ENCODE data around the gene N4BP2. TPM values are rescaled to one million over a fixed set of nuclear protein-coding genes. Genes with fewer than 3 reads are reported as not detected.

The N4BP2 gene
- total RNA-seq, 2 experiments from 2014 or later: 21.1 to 21.5 TPM

DNA sequence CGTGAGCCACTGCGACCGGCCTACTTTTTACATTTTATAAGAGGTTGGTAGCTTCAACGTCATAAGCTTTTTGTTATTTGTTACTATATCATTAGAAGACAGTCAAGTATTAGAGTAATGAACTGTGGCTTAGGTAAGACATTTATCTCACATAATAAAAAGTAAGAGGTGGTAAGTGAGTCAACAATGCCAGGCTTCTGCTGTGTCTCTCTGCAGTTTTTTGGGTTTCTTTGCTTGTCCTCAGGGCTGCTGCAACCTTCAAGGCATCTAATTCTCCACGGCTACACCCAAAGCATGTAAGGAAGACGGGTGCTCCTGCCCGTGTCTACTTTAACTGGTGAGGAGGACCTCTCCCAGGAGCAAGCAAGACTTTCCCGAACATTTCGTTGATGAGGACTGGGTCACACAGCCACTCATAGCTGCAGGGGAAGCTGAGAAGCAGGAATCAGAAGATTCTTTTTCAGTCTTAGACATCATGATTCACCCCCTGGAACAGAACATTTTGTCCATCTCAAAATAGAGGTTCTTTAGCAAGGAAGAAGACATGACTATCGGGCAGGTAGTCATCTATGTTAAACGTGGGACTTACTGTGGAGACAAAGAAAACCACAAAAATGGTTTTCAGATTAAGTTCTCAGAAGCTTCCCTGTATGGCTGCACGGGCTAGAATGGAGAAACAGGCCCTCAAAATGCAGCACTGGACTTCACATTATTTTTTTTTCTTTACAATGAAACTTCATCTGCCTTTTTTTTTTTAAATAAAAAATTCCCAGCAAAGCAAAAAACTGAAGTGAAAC lies 127.2 kb downstream of the N4BP2 start:
- POLR2A ChIA-PET: interaction anchor here (0.5 to 2.4 kb wide), 8 partner anchors 11 to 609 kb away, joined by 3 to 9 read pairs (median 4); partner anchors contain the start of gene RHOH
- CTCF ChIA-PET: interaction anchor here (0.6 to 1.3 kb wide), 8 partner anchors 23 to 1210 kb away, joined by 3 to 7 read pairs (median 3); no protein-coding TSS in a partner anchor

DNA sequence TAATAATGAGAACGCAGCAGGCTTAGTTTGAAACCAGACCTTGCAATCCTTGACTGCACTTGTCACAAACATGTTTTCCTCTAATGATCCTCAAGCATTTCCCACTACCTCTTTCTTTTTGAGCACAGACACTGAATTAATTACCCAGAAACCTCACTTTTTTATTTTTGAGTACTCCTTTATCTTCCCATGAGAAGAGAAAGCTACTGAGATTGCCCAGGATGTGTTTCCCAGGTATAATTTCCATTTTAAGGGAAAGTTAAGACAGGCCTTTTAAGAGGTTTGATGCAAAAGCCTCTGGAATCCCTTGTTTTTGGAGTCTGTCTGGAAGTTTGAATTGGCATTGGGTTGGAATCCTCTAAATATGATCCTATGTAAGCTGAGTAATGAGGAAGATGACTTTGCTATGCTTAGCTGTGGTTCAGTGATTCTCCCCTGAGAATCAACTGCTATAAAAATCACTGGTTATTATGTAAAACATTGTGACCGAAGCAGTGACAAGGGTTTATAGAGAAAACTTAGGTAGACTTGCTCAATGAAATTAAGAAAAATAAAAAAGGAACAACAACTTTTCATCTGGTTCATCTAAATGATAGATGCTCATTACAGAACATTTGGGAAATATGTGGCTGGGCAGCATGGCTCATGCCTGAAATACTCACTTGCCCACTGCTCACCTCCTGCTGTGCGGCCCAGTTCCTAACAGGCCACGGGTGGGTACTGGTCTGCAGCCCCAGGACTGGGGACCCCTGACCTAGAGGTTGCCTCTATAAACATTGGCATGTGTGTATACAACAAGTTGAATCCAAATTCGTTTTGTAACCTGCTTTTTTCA lies 129.4 kb downstream of the N4BP2 start:
- ChIA-PET POLR2A (interaction anchor here (0.6 kb wide), 2 partner anchors 21 to 50 kb away, joined by 3 to 4 read pairs; no protein-coding TSS in a partner anchor), CTCF (interaction anchor here (1.2 kb wide), 2 partner anchors 121 to 131 kb away, joined by 3 to 4 read pairs; no protein-coding TSS in a partner anchor)

DNA sequence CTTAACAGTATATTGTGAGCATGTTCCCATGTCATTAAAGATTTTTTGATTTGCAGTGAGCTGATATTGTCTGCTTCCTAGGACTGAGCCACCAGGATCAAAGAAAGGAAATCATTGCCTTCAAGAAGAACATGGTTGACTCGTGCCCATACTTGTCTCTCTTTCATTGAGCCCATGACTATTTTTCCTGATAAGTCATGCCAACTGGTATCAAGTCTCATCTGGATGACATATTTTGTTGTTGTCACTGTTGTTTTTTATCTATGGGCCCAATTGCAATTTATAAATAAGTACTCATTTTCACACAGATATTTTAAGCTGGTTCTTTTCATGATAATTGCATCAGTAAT lies 130.0 kb downstream of the N4BP2 start:
- POLR2A ChIA-PET: no interaction called here
- CTCF ChIA-PET: no interaction called here

DNA sequence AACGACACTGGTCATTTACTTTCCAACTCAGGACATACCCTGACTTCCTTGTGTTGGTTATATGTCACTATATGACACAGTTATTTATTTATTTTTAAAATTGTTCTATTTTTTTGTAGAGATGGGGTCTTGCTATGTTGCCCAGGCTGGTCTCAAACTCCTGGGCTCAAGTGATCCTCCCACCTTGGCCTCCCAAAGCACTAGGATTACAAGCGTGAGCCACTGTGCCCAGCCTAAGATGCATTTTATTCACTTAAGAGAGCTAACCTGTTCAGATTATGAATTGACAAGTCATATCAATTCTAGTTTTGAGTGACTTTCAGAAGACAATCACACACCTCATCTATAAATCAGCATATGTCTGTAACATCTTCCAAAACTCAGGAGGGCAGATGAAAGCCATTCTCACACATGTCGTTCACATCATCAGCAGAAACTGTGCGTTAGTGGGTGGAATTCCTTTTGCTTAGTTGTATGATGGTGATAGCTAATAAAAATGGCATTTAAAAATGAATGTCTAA lies 130.8 kb downstream of the N4BP2 start:
- POLR2A ChIA-PET: no interaction called here

DNA sequence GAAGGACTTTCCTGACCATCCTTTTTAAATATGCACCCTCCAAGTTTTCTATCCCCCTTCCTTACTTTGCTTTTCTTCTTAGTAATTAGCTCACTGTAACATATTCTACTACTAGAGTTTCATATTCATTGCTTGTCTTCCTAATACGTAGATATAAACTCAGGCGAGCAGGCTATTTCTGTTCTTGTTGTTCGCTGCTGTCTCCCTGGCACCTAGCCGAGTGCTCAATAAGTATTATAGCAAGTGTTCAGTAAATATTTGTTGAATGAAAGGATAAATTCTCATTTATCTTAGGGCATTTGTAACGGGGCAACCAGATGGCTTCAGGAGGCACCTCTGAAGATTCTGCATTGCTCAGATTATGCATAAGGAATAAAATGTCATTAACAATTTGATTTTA lies 133.4 kb downstream of the N4BP2 start:
- POLR2A ChIA-PET: interaction anchor here (0.6 to 11.2 kb wide), 2 partner anchors 19 to 37 kb away, joined by 3 to 218 read pairs; no protein-coding TSS in a partner anchor

More for the DNA sequence above, 130.8 kb downstream of the N4BP2 start:
- CTCF ChIA-PET: interaction anchor here (0.7 to 1.6 kb wide), 2 partner anchors 17 to 60 kb away, joined by 3 read pairs; no protein-coding TSS in a partner anchor

DNA sequence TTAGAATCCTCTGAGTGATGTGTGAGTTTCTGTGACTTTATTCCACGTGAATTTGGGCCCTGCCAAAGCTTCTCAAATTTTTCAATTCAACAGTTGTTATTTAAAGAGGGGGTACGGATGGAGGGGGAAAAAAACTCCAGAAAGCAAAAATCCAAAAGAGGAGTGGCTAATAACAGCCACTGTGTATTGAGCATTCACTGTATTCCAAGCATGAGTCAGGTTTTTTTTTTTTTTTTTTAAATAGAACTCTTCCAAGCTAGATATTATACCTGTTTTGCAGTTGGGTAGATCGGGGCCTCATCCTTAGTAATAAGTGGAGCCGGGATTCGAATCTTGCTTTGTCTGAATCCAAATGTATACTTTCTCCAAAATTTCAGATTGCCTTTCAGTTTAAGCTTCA lies 133.8 kb downstream of the N4BP2 start:
- CTCF ChIA-PET: interaction anchor here (1.4 kb wide), 3 partner anchors 10 to 127 kb away, joined by 5 to 6 read pairs (median 5); no protein-coding TSS in a partner anchor
- POLR2A ChIA-PET: interaction anchor here (0.6 to 11.2 kb wide), 5 partner anchors 10 to 54 kb away, joined by 3 to 218 read pairs (median 3); no protein-coding TSS in a partner anchor

More for the DNA sequence above, 133.4 kb downstream of the N4BP2 start:
- CTCF ChIA-PET: interaction anchor here (1.4 kb wide), 1 partner anchor 127 kb away, joined by 5 read pairs; no protein-coding TSS in a partner anchor

DNA sequence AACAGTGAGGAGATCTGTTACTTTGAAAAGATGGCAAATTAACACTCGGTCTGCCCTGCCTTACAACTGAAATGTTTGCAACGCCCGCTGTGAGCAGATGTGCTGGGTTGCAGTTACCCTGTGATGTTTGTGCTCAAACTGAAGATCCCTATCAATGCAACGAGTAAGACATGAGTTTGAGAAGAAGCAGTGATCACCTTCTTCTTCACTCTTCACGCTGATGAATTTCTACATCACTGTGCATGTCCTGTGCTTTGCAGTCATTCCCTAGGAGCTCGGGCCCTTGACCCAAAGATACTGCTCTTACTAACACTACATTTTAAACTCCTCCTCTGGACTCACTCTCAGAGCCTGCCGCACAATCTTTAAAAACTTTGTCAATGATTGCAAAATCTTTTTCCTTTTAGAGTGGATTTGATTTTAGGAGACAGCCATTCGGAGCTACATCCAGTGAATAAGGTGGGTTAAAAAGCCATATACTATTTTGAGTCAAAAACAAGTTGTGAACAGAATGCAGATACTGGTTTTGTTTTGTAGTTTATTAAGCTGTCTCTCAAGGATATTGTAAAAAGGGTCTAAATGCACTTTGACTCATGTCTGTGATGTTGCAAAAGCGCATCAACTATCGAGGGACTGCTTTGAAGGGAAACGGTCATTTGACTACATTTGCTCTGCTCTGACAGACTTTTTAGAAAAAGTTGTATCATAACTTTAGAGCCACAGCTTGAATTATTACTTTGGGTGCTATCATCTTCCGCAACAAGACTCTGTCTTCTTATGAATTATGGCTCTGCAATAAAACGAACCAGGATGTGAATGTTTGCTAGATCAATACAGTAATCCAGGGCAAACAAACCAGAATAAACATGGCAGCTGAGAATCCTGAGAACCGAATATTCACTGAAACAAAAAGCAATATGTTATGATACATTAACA lies 134.5 kb downstream of the N4BP2 start:
- CTCF ChIA-PET: interaction anchor here (1.4 to 1.5 kb wide), 4 partner anchors 9 to 126 kb away, joined by 5 to 6 read pairs (median 5); no protein-coding TSS in a partner anchor
- POLR2A ChIA-PET: interaction anchor here (1.0 to 11.2 kb wide), 4 partner anchors 9 to 54 kb away, joined by 3 to 218 read pairs (median 6); no protein-coding TSS in a partner anchor

DNA sequence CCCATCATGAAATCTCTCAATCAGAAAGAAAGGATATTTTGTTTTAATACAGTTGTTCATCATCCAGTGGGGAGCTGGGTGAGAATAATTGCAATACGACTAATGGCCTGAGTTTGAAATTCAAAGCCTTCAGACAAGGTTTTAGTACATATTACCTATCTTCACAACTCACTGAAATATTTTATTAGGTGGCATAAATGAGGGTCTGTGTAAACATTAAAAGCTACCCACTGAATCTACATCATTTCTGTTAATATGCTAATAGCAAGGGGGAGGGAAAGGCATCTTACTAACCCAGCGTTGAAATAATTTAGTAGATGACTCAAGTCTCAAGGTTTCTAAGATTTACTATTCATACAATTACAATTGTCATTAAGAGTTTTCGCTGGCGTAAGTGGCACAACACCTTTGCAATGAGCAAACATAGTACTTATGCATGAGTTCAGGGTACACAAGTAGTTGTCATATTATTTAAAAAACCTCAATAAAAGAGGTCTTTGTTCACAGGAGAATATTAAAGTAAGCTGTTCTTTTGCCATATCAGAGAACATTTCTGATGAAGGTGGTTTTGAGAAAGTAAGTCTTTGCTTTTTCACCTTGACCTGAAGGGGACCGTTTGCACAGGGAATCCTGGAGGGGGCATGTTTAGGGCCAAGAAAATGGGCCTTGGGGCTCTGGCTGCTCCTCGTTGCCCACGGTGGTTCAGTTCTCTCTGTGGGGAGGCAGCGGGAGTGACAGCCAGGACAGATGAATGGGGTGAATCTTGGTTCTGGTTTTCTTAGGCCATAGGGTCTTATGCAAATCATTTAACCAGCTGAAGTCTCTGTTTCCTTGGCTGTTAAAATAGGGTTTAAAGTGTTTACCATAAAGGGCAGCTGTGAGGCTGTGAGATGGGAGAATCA lies 135.7 kb downstream of the N4BP2 start:
- ChIA-PET CTCF (interaction anchor here (0.9 to 2.1 kb wide), 5 partner anchors 13 to 124 kb away, joined by 3 to 5 read pairs (median 4); no protein-coding TSS in a partner anchor), POLR2A (interaction anchor here (0.6 to 11.2 kb wide), 6 partner anchors 8 to 125 kb away, joined by 3 to 218 read pairs (median 4); no protein-coding TSS in a partner anchor)

DNA sequence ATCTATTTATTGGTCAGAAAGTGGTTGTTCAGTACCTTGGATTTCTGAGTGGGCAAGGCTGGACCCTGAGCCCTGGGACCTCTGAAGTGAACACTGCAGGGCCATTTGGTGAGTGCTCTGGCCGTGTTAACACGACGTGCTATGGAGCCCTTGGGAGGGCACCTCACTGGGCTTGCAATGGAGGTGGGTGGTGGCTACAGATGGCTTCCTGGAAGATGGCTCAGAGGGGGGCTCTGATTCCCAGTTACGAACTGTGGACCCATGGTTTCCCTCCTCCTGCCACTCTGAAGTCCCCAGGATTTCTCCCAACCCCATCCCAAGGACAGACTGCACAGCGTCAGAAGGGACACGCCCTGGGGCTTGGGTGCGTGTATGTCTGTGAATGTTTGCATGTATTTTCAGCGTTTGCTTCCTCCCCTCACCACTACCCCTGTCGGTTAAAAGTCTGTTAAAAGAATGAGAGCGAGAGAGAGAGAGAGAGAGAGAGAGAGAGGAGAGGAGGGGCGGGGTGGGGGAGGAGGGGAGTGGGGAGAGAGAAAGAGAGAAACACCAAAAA lies 136.4 kb downstream of the N4BP2 start:
- CTCF ChIA-PET: interaction anchor here (2.1 kb wide), 1 partner anchor 115 kb away, joined by 5 read pairs; no protein-coding TSS in a partner anchor

DNA sequence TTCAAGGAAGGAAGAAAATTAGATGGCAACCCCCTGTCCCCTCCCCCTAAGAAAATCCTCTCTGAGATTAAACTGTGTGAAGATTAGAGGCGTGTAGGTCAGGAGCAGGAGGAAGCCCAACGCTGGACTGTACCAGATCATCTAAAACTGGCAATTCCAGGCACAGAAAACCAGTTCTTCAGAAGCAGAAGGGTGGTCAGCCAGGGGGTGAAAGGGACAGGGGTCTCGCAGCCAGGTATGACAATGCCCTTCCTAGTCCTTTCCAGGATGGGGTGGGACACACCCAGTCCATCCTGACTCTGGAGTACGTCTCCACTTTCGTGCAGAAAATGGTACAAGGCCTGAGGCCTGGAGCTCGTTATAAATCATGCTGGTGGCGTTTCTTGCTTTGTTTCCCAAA lies 136.9 kb downstream of the N4BP2 start:
- POLR2A ChIA-PET: interaction anchor here (1.2 to 11.2 kb wide), 2 partner anchors 16 to 137 kb away, joined by 4 to 218 read pairs; partner anchors contain the start of gene N4BP2
- CTCF ChIA-PET: interaction anchor here (2.1 kb wide), 2 partner anchors 25 to 114 kb away, joined by 5 to 7 read pairs; no protein-coding TSS in a partner anchor

More for the DNA sequence above, 136.4 kb downstream of the N4BP2 start:
- POLR2A ChIA-PET: interaction anchor here (1.0 to 11.2 kb wide), 2 partner anchors 16 to 50 kb away, joined by 4 to 218 read pairs; no protein-coding TSS in a partner anchor

DNA sequence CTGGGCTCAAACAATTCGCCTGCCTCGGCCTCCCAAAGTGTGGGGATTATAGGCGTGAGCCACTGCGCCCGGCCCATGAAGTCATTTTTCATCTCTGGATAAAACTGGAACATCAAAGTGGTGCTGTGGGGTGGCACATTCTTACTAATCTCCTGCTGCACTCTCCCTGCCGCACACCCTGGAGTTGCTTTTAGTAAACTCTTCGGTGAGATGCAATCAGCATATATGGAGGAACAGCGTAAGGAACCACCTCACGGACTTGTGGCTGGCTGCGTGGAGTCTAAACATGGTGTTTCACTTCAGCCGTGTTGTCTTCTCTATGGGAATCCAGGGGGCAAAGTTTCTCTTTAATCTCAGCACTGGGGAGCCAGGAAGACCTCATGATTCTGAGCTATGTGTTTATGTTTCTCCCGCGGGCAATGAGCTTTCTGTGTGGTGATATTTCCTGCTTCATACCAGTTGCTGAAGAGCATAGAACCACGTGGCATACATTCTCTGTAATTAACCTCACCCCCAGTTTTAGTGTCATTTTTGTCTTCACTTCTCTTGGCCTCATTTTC lies 138.0 kb downstream of the N4BP2 start:
- CTCF ChIA-PET: interaction anchor here (0.8 to 2.3 kb wide), 6 partner anchors 10 to 139 kb away, joined by 3 to 11 read pairs (median 6); partner anchors contain the start of gene N4BP2
- POLR2A ChIA-PET: interaction anchor here (0.7 to 11.2 kb wide), 9 partner anchors 11 to 139 kb away, joined by 3 to 218 read pairs (median 4); partner anchors contain the start of gene N4BP2

DNA sequence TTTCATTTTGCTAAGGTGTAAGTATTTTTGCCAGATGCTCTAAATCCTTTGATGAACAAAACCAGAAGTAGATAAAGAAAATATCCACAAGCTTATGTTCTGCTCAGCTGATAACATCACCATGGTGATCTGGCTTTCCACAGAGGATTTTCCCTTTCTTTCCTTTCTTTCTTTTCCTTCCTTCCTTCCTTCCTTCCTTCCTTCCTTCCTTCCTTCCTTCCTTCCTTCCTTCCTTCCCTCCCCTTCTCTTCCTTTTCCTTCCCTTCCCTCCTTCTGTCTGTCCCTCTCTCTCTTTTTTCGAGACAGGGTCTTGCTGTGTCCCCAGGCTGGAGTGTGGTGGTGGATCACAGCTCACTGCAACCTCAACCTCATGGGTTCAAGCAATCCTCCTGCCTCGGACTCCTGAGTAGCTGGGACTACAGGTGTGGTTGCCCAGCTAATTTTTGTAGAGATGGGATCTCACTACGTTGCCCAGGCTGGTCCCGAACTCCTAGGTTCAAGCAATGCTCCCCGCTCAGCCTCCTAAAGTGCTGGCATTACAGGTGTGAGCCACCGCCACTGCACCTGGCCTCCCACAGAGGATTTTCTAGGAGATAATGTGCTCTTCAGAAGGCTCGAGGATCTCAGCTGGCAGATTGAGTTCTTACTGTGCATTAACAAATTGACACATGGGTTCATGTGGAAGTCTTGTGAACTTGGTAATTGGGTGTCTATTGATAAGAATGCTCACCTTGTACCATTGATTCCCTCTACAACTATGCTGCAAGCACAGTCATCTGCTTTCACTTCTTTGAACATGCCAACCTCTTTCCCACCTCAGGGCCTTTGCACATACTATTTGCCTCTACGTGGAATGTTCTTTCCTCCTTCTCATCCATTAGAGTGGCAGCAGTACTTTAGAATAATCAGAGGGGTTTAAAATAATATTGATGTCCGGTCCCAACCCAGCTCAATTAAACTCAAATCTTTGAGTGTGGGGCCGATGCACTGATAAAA lies 138.8 kb downstream of the N4BP2 start:
- ChIA-PET CTCF (interaction anchor here (0.8 to 3.3 kb wide), 8 partner anchors 9 to 140 kb away, joined by 3 to 15 read pairs (median 6); partner anchors contain the start of gene N4BP2), POLR2A (interaction anchor here (0.5 to 11.2 kb wide), 13 partner anchors 12 to 126 kb away, joined by 3 to 218 read pairs (median 4); no protein-coding TSS in a partner anchor)

DNA sequence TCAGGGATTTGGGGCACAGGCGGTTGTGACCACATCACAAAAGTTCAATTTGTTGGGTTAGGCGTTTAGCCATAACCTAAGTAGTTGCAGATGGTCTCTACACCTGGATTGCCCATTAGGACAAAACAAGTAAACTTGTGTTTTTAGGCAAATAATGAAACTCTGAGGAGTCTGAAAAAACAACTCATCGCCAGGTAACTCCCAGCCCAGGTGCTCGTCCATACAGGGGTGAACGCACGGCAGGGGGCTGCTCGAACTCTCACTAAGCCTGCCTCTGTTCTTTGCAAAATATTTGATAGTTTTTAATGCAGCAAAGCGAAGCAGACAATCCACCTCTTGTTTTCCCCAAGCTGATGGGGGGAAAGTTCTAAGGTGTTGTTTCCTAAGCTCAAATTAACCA lies 139.6 kb downstream of the N4BP2 start:
- ChIA-PET POLR2A (interaction anchor here (0.6 to 11.2 kb wide), 10 partner anchors 12 to 138 kb away, joined by 3 to 218 read pairs (median 5); no protein-coding TSS in a partner anchor), CTCF (interaction anchor here (0.7 to 3.3 kb wide), 6 partner anchors 9 to 140 kb away, joined by 3 to 15 read pairs (median 5); partner anchors contain the start of gene N4BP2)

DNA sequence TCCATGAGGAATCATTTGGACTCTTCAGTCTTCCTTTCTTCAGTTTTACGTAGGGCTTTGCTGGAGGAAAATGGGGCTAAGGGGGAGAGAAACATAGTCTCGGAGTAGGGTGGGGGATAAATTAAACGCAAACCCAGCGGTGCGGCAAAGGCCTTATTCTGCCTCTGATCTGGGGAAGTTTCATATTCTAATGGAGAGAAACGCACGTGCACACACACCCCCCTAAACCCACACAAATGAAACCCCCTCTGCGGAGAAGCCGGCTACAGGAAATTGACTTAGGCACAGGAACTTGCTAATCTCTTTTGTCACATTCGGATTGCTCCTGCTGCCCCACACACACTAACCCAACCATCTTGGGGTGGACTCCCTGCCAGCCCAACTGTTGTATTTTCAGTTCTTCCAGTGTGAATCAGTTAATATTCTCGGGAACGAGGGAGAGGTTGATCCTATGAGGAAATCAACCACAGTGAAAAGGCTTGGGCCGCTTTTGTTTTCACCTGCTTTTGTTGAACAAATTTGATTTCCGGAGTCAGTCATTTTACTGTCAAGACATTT lies 140.2 kb downstream of the N4BP2 start, which contains the start of gene RHOH:
Gene RHOH, plus strand, starts transcription at position 308 of the 558 bp plus-strand sequence. CDS start 46,356 bp downstream, outside the sequence.
- ChIA-PET CTCF (interaction anchor here (0.7 to 3.3 kb wide), 7 partner anchors 8 to 141 kb away, joined by 3 to 15 read pairs (median 6); partner anchors contain the start of gene N4BP2), POLR2A (interaction anchor here (0.6 to 11.2 kb wide), 15 partner anchors 12 to 223 kb away, joined by 3 to 218 read pairs (median 5); partner anchors contain the start of gene N4BP2)

All from activated CD8-positive, alpha-beta memory T cell treated with anti-CD3 and anti-CD28 coated beads for 36 hours (primary cell).